Stimulated activated CD8-positive, alpha-beta memory T cell treated with anti-CD3 and anti-CD28 coated beads, Interleukin-12 subunit alpha, Interleukin-12 subunit beta, amount 100 ng/mL, for 24 hours (primary cell): ENCODE measurements around the gene ITGA11.

Experiments used
- DNase-seq: peaks from one replicate; pipeline ENCODE4 v3.0.0-alpha.2; 2020; ENCODE audit errors: extremely low read depth

ITGA11 gene

DNA sequence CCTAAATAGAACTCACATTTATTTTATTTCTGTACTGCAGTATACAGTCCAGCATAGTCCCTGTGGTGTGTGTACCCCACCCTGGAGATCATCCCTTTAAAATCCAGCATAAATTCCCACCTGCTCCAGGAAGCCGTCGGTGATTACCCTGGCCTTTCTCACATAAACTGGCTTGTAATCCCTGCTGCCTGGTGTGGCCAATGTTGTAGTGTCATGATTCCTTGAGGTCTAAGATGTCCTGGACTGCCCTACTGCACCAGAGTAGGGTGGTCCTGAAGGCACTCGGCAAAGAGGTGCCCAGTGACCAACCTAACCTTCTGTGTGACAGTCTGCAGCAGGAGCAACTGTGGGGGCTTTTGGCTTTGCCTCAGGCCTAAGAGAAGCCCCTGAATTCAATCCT lies 58.9 kb downstream of the ITGA11 start:
- no peak for DNase-seq

DNA sequence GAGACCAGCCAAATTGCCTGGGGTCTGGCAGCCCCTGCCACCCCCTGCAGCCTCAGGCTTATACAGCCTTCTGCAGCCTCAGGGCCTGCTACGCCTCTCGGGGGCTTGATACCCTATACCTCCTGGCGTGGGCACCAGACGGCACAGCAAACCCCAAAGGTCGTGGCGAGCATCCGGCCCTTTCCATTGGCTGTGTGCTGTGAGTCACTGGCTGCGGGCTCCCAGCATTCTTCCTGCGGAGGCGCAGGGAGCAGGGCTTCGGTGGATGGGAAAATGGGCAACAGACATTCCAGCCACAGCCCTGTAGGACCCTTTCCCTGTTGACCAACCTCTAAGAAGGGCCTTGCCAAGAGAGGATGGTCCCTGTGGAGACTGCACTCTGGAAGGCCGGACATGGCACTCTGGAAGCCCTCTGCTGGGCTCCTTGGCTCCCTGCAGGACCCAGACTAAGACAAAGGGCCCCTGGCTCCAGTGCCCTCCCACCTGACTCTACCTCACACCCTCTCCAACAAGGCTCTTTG lies 59.6 kb downstream of the ITGA11 start:
- no peak for DNase-seq

DNA sequence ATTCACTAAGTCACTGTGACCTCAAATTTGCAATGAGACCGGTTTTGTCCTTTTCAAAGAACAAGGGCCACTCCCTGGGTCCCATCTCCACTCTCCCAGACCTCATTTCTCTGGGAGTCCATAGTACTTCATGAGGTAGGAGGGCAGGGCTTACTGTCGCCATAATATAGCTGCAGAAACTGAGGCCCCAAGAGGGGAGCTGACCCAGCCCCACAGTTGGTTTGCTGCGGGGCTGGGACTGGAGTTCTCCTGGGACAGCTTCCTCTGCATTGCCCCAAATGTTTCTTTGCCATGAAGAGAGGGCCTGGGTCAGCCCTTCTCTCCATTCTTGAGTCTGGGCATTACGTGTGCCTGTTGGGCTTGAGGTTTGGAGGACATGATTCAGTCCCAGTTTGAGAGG lies 60.1 kb downstream of the ITGA11 start:
- no peak for DNase-seq

DNA sequence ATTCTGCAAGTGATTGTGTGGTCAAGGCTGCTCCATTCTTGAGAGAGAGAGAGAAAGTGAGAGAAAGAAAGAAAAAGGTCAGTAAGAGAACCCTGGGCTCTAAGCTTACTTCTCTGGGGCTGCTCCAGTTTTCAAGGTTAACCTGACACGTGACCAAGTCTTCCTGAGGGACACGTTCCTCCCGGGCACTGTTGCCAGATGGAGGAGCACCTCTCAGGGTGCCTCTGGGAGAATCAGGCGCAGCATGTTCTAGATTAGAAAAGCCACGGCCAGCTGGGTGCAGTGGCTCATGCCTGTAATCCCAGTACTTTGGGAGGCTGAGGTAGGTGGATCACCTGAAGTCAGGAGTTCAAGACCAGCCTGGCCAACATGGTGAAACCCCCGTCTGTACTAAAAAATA lies 60.8 kb downstream of the ITGA11 start:
- DNase-seq, result no peak

DNA sequence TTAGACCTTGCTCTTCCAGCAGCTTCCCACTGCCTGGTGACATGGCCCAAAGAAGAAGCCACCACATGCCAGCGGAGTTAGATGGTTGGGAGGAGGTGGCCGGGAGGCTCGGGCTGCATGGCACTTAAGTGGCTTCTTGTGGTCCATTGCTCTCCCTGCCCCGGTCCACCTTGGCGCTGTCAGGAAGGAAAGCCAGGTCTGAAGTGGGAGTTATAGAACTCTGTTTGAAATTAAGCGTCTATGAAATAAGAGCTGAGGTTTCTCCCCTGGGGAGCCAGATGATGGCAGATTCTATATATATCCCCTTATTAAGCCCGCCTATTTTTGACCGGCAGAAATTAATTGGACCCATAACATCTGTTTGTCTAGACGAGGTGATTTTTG lies 61.2 kb downstream of the ITGA11 start:
- no peak for DNase-seq

DNA sequence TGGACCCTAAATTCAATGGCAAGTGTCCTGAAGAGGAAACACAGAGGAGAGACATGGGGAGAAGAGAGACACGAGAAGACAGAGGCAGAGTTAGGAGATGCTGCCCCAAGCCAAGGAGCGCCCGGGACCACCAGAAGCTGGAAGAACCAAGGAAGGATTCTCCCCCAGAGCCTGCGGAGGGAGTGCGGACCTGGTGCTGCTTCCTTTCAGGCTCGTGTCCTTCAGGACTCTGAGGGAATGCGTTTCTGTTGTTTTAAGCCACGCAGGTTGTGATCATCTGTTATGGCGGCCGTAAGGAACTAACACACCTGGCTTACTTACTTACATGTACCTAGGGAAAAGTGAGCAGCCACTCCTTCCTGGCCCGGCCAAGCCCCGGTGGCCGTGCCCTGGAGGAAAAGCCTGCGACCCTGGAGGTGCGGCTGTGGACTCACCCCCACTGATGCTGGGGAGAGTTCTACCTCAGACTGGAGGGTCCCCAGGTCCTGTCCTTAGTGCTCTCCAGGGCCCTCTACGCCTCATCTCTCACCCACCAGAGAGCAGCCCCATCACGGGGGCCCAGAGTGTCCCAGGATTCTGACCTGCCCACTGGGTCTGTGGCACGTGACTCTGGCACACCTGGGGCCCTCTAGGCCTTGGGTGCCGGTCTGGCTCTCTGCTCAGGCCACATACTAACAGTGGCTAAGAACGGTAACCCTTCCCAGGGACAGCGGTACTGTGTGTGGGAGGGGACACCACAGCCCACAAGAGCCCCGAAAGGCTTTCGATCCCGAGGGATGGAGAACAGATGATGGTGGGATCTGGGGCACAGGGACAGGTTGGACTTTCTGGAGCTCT lies 61.8 kb downstream of the ITGA11 start:
- no peak for DNase-seq

DNA sequence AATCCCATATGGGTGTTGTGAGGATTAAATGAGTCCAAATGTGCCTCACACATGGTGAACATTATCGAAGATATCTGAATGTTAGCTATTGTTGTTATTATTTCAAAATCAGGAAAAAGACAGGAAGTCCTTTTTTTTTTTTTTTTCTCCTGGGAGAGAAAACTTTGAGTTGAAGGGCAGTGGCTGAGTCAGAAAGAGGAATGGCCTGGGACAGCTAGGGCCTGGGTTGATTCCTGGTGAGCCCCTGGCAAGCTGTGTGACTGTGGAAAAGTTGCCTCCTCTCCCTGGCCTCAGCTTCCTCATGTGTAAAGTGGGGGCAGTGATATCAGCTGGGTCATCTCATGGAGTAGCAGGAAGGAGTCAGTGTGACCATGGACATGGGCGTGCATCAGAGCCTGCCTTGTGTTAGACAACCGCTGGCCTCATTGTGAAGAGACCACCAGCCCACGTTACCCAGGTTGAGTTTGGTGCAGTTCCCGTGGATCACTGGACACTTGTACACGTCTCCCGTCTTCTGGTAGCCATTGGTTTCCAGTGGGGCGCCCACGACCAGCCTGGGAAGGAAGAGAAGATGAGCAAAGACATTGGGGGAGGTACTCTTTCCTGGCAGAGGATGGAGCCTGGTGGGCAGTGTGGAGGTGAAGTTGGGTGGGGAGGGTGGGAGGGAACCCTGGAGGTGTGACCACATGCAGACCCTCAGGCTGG lies 63.1 kb downstream of the ITGA11 start:
- DNase-seq, result no peak

DNA sequence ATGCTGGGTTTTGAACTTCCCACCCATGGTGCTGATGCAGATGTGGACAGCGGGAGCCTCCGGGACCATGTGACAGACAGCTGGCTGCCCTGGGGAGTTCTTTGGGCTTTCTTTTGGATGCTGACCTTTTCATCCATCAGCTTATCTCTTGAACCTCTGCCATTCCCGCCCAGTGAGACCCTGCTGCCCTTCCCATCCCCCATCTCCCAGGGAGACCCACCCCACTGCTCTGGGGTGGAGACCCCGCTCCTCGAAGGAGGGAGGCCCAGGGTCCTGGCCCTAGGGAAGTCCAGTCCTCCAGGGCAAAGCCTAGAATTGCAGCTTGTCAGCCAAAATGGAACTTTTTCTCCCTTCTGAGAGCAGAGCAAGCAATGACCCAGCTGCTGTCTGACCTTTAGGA lies 64.0 kb downstream of the ITGA11 start:
- no peak for DNase-seq

DNA sequence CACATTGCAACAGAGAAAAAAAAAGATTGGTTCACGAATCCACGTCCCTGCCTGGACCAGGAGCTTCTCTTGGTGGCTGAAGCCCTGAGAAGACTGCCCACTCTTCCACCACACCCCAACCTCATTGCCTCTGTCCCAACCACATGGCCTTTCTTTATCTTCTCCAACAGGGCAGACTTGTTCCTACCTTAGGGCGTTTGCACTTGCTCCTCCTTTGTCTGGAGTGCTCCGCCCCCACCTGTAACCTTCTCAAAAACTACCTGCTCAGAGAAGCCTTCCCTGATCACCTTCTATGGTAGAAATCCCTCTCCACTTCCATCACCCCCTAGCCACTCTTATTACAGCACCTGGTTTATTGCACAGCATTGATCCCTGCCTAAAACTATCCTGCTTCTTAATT lies 64.7 kb downstream of the ITGA11 start:
- DNase-seq, result no peak

DNA sequence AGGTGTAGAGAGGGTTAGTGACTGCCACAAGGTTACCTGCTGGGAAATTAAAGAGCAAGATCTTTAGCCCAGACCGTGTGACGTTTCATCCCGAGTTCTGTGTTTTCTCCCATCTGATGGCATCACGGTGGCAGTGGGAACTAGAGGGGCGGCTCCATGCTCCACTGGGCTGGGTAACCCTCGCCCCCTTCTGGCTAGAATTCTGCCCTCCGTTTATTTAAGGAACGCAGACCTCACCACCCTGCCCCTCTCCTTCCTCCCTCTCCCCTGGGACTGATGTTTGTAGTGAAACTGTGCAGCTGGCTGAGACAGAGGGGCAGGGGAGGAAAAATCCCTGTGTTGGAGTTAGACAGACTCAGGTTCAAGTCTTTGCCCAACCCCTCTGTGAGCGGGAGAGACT lies 65.6 kb downstream of the ITGA11 start:
- DNase-seq, result no peak

DNA sequence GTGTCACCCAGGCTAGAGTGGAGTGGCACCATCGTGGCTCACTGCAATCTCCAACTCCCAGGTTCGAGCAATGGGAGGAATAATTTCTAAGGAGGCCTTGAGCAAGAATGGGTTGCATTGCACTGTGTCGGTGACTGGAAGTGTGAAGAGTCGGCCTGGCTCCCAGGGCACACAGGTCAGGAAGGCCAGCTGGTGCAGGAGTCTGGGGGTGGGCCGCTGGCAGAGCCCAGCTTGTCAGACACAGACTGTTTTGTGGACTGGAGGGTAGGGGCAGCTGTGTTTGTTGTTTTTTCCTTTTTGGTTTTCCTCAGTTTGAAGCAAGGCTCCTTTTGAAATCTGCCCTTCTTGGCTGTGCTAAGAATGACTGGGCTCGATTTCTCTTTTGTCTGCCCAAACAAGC lies 66.2 kb downstream of the ITGA11 start:
- no peak for DNase-seq

DNA sequence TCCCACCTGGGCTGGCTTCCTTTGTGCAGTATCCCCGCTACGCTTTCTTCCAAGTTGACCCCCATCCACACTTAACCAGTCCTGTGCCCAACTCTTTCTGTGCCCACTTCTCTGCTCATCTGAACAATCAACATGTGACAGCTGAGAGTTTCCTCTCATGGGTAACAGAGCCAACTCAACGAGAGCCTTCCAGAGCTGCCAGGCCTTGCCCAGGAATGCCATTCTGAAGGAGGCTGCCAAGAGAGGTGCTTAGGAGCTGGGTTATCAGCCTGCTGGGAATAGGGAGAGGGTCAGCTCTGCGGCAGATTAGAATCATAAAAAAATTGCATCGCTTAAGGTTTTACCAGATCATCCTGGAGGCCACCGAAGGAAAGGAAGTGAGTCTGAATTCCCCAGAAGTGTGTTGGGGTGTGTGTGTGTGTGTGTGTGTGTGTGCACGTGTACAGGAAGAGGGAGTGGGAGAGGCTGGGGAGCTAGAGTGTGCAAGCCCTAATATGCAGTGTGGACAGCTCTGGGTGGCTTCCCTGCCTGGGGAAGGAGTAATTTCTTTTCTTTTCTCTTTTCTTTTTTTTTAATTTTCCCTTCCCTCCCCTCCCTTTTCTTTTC lies 66.7 kb downstream of the ITGA11 start:
- DNase-seq, result no peak

DNA sequence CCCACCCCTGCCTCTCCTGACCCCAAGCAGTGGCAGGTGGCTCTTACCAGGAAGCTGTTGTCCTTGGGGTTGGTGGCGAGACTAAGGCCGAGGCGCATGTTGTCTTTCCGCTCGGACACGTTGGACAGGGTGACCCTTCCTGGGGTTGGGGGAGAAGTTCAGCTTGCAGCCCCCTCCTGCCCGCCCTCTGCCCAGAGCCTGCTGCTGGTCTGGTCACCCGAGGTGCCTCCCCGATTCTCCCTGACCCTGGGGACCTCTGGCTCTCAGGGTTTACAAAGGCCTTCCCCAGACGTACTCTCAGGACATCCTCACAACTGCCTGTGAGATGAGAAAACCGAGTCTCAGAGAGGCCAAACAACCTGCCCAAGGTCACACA lies 67.3 kb downstream of the ITGA11 start:
- DNase-seq, result no peak

DNA sequence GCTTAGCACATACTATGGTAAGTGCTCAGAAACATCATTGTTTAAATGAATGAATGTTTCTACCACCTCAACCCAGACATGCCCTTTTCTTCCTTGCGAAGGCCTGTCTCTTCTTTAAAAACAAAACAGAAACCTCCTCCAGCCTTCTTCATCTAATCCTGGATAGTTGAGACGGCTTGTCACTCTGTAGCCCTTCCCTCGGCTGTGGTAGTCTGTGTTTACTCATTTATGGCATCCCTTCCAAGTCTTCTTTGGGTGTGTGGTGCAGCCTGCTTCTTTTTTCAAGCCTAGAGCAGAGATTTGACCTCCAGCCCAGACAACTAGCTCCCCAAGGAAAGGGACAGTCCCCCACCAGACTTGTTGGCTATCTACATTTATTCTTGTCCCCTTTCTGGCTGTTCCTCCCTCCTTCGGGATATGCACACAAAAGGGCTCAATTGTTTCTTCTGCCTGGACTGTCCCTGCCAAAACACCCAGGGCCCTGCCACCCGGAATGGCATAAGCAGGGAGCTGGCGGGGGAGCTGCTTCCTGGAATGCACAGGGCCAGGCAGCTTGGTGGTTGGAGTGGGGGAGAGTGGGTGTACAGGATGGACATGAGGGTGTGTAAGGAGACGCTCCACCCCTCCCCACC lies 67.8 kb downstream of the ITGA11 start:
- DNase-seq, result no peak

DNA sequence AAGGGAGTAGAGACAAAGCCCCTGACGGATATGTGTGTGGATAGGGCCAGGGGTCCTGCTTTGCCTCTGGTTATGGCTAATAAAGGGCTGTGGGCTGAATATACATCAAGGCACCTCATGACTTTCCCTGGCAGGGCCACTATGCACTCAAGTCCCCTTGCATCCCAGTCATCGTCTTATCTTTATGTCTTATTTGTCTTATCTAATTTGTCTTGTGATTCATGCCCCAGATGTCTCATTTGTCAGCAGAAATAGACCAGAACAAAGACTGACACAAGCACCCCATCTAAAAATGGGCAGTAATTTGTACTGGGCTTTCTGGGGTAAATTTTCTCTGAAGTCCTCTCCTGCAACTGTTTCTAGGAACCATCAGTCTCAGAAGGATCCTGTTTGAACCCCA lies 68.6 kb downstream of the ITGA11 start:
- no peak for DNase-seq

DNA sequence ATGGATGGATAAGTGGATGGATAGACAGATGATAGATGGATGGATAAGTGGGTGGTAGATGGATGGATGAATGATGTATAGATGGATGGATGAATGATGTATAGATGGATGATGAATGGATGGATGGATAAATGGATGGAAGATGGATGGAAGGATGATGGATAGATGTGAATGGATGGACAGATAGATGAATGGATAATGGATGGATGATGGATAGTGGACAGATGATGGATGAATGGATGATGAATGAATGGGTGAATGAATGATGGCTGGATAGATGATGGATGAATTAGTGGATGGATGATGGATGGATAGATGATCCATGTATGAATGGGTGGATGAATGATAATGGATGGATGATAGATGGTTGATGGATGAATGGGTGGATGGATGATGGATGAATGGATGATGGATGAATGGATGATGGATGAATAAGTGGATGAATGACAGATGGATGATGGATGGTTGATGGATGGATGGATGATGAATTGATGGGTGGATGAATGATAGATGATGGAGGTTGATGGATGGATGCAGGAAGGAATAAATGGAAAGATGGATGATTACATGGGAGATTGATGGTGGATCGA lies 69.3 kb downstream of the ITGA11 start:
- DNase-seq, result no peak

DNA sequence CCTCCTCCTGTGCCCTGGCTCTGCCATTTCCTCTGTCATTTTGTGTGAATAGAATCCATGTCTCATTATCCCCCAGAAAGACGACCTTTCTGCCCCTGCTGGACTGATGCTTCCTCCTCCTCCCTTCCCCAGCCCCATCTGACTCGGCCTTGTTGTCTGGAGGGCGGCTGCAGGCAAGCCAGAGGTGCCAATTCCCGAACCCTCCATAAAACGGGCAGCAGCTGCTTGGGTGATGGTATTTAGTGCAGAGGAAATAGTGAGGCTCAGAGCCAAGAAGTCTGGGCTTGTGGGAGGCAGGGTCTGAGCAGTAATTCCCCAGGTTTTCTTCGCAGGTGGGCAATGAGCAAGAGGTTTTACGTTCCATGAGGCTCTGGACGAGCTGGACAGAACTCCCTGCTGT lies 71.2 kb downstream of the ITGA11 start:
- no peak for DNase-seq

DNA sequence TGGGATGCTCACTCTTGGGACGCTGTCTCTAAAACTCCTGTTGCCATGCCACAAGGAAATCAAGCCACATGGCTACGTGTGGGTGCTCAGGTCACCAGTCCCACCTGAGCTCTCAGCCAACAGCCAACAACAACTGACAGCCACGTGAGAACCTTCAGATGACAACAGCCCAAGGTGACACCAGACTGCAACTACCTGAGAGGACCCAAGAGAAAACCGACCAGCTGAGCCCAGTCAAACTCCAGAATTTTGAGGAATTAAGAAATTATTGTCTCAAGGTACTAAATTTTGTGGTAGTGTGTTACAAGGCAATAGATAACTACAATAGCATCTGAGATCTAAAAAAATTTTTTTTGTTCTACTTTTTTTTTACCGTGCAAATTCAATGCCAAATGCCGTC lies 75.2 kb downstream of the ITGA11 start:
- DNase-seq, result no peak

DNA sequence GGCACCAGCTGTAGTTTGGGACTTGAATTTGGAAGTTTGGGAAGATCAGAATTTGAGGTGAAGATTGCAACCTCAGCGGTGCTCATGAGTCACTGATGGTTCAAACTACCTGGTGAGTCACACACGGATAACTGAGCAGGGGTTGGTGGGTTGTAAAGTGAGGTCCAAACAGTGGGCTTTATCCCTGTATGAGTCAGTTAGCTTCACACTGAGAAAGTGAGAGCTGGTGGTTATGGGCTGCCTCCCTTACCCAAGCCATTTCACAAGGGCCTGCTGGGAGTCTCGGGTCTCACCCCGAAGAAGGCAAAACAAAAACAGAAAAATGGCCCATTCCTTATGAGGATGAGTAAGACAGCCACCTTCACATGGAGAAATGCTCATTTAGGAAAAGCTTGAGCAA lies 77.0 kb downstream of the ITGA11 start:
- DNase-seq, result no peak

DNA sequence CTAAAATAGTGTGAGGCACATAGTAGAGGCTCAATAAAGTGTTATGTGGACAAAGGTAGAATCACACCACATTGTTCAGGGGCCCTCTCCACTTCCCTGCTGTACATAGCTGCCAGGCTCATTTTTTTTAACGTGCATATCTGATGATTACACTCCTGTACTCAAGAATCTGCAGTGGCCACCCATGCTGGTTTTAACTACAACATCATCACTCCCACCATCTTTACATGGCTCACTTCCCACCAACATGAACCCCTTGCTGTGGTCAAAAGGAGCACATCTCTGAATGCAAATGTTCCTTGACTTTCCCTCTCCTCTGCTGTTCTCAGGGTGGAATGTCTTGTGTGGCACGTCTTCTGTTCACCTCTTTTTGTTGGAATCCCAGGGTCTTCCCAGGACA lies 77.7 kb downstream of the ITGA11 start:
- DNase-seq, result no peak

DNA sequence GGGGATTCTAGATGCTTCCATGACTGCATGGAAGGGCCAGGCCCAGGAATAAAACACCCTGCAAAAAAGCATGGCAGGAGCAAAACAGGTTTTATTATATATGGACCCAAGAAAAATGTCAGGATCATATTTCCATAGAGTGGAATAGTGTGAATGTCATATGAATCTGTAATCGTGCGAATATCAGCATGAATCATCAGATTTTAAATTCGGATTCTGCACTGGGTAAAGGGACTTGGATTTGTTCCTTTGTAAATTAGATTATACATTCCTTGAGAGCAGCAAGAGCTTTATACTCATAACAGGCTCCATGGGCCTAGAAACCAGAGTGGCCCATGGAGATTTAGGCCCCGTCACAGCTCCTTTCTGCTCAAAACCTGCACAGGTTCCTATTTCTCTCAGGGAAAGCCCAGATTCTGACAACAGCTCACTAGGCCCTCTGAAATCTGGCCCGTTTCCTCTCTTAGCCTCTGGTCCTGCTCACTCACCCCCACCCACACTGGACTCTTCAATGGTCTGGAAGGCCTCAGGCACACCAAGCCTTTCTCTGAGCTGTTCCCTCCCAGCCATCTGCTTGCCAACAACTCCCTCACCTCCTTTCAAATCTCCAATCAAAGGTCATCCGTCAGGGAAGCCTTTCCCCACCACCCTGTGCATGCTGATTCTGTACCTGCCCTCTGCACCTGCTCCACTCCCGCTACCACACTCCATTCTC lies 78.4 kb downstream of the ITGA11 start:
- no peak for DNase-seq
